ENCODE results near the gene DPP4.

DNA sequence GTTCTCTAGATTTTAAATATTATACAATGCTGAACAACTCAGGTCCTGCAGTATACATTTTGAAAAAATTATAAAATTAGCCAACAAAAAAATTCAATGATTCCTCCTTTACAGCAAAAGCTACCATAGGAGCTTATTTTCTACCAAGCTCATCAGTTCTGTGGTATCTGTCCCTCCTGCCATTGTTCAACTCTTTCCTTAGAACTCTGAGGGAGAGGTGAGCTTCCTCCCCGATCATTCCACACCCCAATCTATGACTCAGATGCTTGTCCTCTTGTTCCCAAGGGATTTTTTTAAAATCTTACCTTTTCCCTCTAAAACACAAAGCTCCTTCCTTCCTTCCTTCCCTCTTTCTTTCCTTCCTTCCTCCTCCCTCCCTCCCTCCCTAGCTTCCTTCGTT lies 13.5 kb downstream of the DPP4 start:
- TF ChIP-seq, protein P1, sequence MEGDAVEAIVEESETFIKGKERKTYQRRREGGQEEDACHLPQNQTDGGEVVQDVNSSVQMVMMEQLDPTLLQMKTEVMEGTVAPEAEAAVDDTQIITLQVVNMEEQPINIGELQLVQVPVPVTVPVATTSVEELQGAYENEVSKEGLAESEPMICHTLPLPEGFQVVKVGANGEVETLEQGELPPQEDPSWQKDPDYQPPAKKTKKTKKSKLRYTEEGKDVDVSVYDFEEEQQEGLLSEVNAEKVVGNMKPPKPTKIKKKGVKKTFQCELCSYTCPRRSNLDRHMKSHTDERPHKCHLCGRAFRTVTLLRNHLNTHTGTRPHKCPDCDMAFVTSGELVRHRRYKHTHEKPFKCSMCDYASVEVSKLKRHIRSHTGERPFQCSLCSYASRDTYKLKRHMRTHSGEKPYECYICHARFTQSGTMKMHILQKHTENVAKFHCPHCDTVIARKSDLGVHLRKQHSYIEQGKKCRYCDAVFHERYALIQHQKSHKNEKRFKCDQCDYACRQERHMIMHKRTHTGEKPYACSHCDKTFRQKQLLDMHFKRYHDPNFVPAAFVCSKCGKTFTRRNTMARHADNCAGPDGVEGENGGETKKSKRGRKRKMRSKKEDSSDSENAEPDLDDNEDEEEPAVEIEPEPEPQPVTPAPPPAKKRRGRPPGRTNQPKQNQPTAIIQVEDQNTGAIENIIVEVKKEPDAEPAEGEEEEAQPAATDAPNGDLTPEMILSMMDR (IDR thresholded peaks at IDR 0.05; ENCODE audit: low read depth, low read length) = no peak
- no peak for TF ChIP-seq EZH2phosphoT487 (IDR thresholded peaks at IDR 0.05; ENCODE audit: low read depth)
